ENCODE results near the gene LIMS1. TPM values are rescaled to one million over a fixed set of nuclear protein-coding genes. Genes with fewer than 3 reads are reported as not detected.
"Not testable (repeated sequence)": the region's sequence is repeated elsewhere in the genome, so short reads cannot be mapped to it uniquely, and the experiment has no call there.

Gene LIMS1
- total and polyA plus RNA-seq, 4 donors, result 48.0 to 111 (median 88.4) TPM

DNA sequence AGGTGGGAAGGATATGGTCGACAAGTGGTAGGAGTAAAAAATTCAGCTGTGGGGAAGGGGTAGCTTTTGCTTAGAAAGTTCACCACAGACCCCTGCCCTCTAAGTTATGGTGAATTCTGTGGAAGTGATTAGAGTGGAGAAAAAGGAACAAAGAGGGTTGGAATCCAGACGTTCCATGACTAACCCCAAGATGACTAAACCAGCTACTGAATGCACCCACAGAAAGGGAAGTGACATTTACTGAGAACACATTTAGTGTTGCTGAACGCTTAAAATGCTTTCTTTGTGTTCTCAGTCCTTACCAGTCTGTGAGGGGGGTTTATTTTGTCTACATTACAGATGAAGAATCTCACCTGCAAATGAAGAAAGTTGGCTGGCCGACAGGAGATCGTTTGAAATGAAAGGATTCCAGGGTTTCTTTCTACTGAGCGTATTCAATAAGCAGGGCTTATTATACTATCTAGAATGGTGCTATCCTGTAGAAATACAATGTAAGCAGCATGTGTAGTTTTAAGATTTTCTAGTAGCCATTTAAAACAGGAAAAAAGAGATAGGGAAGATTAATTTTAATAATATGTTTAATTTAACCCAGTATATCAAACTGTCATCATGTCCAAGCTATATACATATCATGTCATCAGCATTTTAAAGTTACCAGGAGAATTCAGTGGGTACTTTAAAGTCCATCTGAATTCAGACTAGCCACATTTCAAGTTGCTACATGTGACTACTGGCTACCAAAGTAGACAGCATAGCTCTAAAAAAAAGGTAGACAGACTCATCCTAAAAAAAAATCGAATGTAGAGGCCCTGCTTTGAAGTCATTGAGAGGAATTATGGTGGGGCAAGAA is 60.1 kb downstream of the LIMS1 start:
- Histone ChIP-seq H3K9me3 (ENCODE audit: control insufficient read depth, low read length) (no peaks in the 10 kb centered on the region), H3K27me3 (ENCODE audit: control insufficient read depth in 1 of 2, insufficient read depth in 2 of 2, low read length in 1 of 2) (no peaks in the 10 kb centered on the region), H3K4me1 (ENCODE audit: control insufficient read depth in 1 of 2, insufficient read depth in 2 of 2, low read length in 2 of 2) (peaks cover 2 to 11% of the 10 kb centered on the region in 2 donors), H3K27ac (ENCODE audit: low read depth in 1 of 2, low read length in 2 of 2) (peak overlapping the region; percentile 48 to 99), H3K4me3 (ENCODE audit: low read length in 2 of 2) (no peak overlapping the region), H3K36me3 (ENCODE audit: control insufficient read depth in 1 of 2, insufficient read depth in 2 of 2, low read length in 1 of 2) (no peaks in the 10 kb centered on the region)
- intact Hi-C loops (cut with DNase I), result no loop called here
- WGBS, 2 donors, result 36 to 37% methylated on average over 7 of the region's 7 CpGs
- DNase-seq, result no peak
- ATAC-seq (ENCODE audit: low FRiP score), result peak; percentile 70

DNA sequence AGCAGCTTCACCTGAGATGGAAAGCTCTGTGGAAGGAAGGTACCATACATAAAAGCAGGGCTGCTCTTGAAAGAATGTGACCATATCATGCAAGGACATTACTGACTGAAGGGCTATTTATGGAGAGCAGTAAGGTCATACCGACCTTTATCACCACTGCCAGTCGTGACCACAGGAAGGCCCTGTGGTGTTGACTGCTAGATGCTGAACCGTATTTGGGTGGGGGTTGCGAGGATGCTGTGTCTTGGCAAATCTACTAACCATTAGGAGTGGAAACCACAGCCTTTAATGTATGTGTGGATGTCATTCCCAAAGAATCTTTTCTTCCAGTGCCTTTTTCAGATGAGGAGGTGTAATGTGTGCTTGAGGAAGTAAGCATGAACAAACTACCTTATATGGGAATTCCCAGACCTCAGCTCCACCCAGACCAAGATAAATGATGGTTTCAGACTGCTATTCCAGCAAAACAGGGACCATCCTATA is 60.8 kb downstream of the LIMS1 start:
- H3K4me1 ChIP-seq (ENCODE audit: control insufficient read depth in 1 of 2, insufficient read depth in 2 of 2, low read length in 2 of 2), result peaks cover 2 to 11% of the 10 kb centered on the region in 2 donors
- no peaks in the 10 kb centered on the region for H3K27me3 ChIP-seq (ENCODE audit: control insufficient read depth in 1 of 2, insufficient read depth in 2 of 2, low read length in 1 of 2)
- H3K4me3 ChIP-seq (ENCODE audit: low read length in 2 of 2), result no peak overlapping the region

DNA sequence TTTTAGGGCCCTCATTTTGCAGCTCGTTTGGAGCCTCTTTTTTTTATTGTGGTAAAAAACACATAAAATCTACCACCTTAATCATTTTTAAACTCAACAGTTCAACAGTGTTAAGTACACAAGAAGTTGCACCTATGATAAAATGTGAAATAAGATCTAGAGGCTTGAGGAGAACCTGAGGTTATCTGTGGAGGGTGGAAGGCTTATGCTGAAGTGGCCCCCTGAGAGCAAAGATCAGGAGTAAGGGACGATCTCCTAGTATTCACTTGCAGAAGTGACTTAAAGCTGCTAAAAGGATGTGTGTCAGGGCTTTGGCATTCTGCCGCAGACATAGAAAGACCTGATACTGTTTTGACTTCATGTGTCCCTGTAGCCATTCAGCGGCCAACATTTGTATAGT is 61.5 kb downstream of the LIMS1 start:
- not testable (repeated sequence) for H3K36me3 ChIP-seq (ENCODE audit: control insufficient read depth in 1 of 2, insufficient read depth in 2 of 2, low read length in 1 of 2); ATAC-seq (ENCODE audit: low FRiP score); H3K4me3 ChIP-seq (ENCODE audit: low read length in 2 of 2); H3K9me3 ChIP-seq (ENCODE audit: control insufficient read depth, low read length); DNase-seq; H3K27ac ChIP-seq (ENCODE audit: low read depth in 1 of 2, low read length in 2 of 2); H3K27me3 ChIP-seq (ENCODE audit: control insufficient read depth in 1 of 2, insufficient read depth in 2 of 2, low read length in 1 of 2)
- peaks cover 2 to 11% of the 10 kb centered on the region in 2 donors for H3K4me1 ChIP-seq (ENCODE audit: control insufficient read depth in 1 of 2, insufficient read depth in 2 of 2, low read length in 2 of 2)
- 14 to 27% methylated on average over 3 to 4 of the region's 4 CpGs for WGBS, 2 donors
- intact Hi-C loops (cut with DNase I), result loop anchor here in 1 of 2 donors (2.0 kb wide), 1 partner anchor 41 kb away; no protein-coding TSS in a partner anchor

More for the DNA sequence above, 60.8 kb downstream of the LIMS1 start:
- ATAC-seq (ENCODE audit: low FRiP score) (no peak), DNase-seq (no peak)
- WGBS, 2 donors, result 25 to 29% methylated on average over 4 of the region's 4 CpGs
- no peaks in the 10 kb centered on the region for H3K9me3 ChIP-seq (ENCODE audit: control insufficient read depth, low read length)
- H3K27ac ChIP-seq (ENCODE audit: low read depth in 1 of 2, low read length in 2 of 2), result peak overlapping the region; percentile 20 to 99
- no peaks in the 10 kb centered on the region for H3K36me3 ChIP-seq (ENCODE audit: control insufficient read depth in 1 of 2, insufficient read depth in 2 of 2, low read length in 1 of 2)
- intact Hi-C loops (cut with DNase I), result no loop called here

DNA sequence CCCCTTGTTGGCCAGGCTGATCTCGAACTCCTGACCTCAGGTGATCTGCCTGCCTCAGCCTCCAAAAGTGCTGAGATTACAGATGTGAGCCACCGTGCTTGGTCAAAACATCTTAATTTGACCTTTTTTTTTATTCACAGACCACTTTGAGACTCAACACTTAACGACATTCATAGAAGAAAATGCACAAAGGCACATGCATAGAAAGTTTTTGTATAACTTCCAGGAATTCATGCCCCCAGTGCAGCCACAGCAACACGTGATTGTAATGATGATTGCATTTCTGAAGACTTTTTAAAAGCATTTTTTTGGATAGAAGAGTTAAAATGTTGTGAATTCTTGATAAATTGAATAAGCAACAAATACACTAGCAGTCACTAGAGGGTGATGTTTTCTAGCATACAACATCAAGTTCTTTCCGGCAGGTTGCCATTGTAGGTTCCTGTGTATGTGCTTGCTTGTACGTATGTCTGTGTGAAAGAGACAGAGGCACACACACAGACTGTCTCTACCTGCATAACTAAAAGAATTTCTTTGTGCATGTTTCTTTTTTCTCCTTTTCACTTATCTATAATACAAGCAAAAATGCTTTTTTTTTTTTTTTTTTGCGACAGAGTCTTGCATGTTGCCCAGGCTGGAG is 63.0 kb downstream of the LIMS1 start:
- not testable (repeated sequence) for H3K9me3 ChIP-seq (ENCODE audit: control insufficient read depth, low read length); H3K36me3 ChIP-seq (ENCODE audit: control insufficient read depth in 1 of 2, insufficient read depth in 2 of 2, low read length in 1 of 2); H3K27ac ChIP-seq (ENCODE audit: low read depth in 1 of 2, low read length in 2 of 2); H3K27me3 ChIP-seq (ENCODE audit: control insufficient read depth in 1 of 2, insufficient read depth in 2 of 2, low read length in 1 of 2); DNase-seq; H3K4me3 ChIP-seq (ENCODE audit: low read length in 2 of 2)
- ATAC-seq (ENCODE audit: low FRiP score), result peak; percentile 69
- intact Hi-C loops (cut with DNase I), result loop anchor here in 1 of 2 donors (2.0 kb wide), 1 partner anchor 40 kb away; no protein-coding TSS in a partner anchor
- WGBS, 2 donors, result 5 to 25% methylated on average over 6 to 7 of the region's 7 CpGs
- peaks cover 2 to 10% of the 10 kb centered on the region in 2 donors for H3K4me1 ChIP-seq (ENCODE audit: control insufficient read depth in 1 of 2, insufficient read depth in 2 of 2, low read length in 2 of 2)

DNA sequence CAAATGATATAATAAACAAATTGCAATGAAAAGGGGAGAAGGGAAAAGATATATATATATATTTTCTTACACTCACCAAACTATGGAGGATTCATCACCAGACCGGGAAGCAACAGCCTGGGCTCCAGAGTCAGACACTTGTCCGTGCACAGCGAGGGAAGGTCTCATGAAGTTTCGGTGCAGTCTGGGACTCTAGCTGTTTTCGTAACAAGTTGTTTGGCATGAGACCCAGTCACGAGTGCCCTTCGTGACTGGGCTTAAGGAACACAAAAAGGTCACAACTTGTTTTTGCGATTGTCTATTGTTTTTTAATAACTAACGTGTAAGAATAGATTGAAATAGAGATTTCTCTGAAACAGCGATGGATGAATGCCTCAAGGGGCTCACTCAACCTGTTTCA is 66.9 kb downstream of the LIMS1 start:
- not testable (repeated sequence) for H3K4me1 ChIP-seq (ENCODE audit: control insufficient read depth in 1 of 2, insufficient read depth in 2 of 2, low read length in 2 of 2); H3K36me3 ChIP-seq (ENCODE audit: control insufficient read depth in 1 of 2, insufficient read depth in 2 of 2, low read length in 1 of 2); DNase-seq; H3K9me3 ChIP-seq (ENCODE audit: control insufficient read depth, low read length); H3K27ac ChIP-seq (ENCODE audit: low read depth in 1 of 2, low read length in 2 of 2); ATAC-seq (ENCODE audit: low FRiP score); H3K27me3 ChIP-seq (ENCODE audit: control insufficient read depth in 1 of 2, insufficient read depth in 2 of 2, low read length in 1 of 2); H3K4me3 ChIP-seq (ENCODE audit: low read length in 2 of 2)
- intact Hi-C loops (cut with DNase I), result loop anchor here in 1 of 2 donors (10.0 kb wide), 1 partner anchor 134 kb away; no protein-coding TSS in a partner anchor
- WGBS, 2 donors, result 62 to 73% methylated on average over 10 of the region's 10 CpGs

DNA sequence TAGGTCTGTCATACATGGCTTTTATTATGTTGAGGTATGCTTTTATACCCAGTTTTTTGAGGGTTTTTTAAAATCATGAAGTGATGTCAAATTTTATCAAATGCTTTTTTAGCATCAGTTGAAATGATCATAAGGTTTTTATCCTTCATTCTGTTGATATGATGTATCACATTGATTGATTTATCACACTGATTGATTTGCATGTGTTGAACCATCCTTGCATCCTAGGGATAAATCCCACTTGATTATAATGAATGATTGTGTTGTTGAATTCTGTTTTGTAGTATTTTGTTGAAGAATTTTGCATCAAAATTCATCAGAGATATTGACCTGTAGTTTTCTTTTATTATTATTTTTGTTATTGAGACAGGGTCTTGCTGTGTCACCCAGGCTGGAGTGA is 68.2 kb downstream of the LIMS1 start:
- no peaks in the 10 kb centered on the region for H3K36me3 ChIP-seq (ENCODE audit: control insufficient read depth in 1 of 2, insufficient read depth in 2 of 2, low read length in 1 of 2)
- H3K4me1 ChIP-seq (ENCODE audit: control insufficient read depth in 1 of 2, insufficient read depth in 2 of 2, low read length in 2 of 2), result peaks cover 0 to 1% of the 10 kb centered on the region in 2 donors
- DNase-seq (no peak), ATAC-seq (ENCODE audit: low FRiP score) (no peak)
- no peaks in the 10 kb centered on the region for H3K9me3 ChIP-seq (ENCODE audit: control insufficient read depth, low read length)
- no peak overlapping the region for H3K27ac ChIP-seq (ENCODE audit: low read depth in 1 of 2, low read length in 2 of 2)
- intact Hi-C loops (cut with DNase I), result loop anchor here in 1 of 2 donors (10.0 kb wide), 1 partner anchor 132 kb away; no protein-coding TSS in a partner anchor
- no peak overlapping the region for H3K4me3 ChIP-seq (ENCODE audit: low read length in 2 of 2)
- H3K27me3 ChIP-seq (ENCODE audit: control insufficient read depth in 1 of 2, insufficient read depth in 2 of 2, low read length in 1 of 2), result no peaks in the 10 kb centered on the region

DNA sequence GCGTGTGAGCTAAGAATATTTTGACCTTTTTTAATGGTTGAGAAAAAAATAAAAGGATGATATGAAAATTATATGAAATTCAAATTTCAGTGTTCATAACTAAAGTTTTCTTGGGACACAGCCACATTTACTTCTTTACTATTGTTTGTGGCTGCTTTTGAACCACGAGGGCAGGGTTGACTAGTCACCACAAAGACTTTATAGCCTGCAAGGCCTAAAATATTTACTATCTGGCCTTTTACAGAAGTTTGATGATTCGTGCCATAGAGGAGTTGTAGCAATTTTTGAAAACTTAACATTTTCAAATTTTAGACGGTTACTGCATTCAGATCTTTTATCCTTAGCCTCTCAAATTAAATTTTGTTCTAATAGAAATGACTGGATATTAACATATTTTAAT is 69.9 kb downstream of the LIMS1 start:
- Histone ChIP-seq H3K36me3 (ENCODE audit: control insufficient read depth in 1 of 2, insufficient read depth in 2 of 2, low read length in 1 of 2) (no peaks in the 10 kb centered on the region), H3K27me3 (ENCODE audit: control insufficient read depth in 1 of 2, insufficient read depth in 2 of 2, low read length in 1 of 2) (no peaks in the 10 kb centered on the region), H3K4me3 (ENCODE audit: low read length in 2 of 2) (no peak overlapping the region), H3K9me3 (ENCODE audit: control insufficient read depth, low read length) (no peaks in the 10 kb centered on the region), H3K27ac (ENCODE audit: low read depth in 1 of 2, low read length in 2 of 2) (no peak overlapping the region), H3K4me1 (ENCODE audit: control insufficient read depth in 1 of 2, insufficient read depth in 2 of 2, low read length in 2 of 2) (peaks cover 0 to 1% of the 10 kb centered on the region in 2 donors)
- ATAC-seq (ENCODE audit: low FRiP score) (no peak), DNase-seq (no peak)
- intact Hi-C loops (cut with DNase I), result loop anchor here in 1 of 2 donors (10.0 kb wide), 1 partner anchor 131 kb away; no protein-coding TSS in a partner anchor
- WGBS, 2 donors, result 21 to 57% methylated on average over 4 of the region's 4 CpGs

DNA sequence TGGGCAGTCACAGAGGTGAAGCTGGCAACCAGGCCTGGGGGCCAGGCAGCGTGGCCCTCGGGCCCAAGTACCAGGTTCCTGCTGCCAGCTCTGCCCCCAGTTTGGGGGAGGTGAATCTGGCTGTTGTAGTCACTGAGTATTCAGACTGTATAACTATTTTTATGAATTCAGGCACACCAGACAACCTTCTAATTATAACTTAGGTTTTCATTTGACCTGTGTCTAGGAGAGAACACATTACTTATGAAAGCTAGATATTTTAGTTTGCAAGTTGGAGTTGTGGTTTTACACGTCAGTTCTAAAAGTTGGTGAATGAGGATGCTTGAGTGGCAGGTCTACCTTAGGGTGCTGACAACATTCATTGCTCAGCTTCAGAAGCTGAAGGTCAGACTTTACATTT is 71.7 kb downstream of the LIMS1 start:
- H3K27ac ChIP-seq (ENCODE audit: low read depth in 1 of 2, low read length in 2 of 2), result no peak overlapping the region
- H3K27me3 ChIP-seq (ENCODE audit: control insufficient read depth in 1 of 2, insufficient read depth in 2 of 2, low read length in 1 of 2), result no peaks in the 10 kb centered on the region

More for the DNA sequence above, 71.7 kb downstream of the LIMS1 start:
- Histone ChIP-seq H3K36me3 (ENCODE audit: control insufficient read depth in 1 of 2, insufficient read depth in 2 of 2, low read length in 1 of 2) (no peaks in the 10 kb centered on the region), H3K9me3 (ENCODE audit: control insufficient read depth, low read length) (no peaks in the 10 kb centered on the region), H3K4me3 (ENCODE audit: low read length in 2 of 2) (no peak overlapping the region), H3K4me1 (ENCODE audit: control insufficient read depth in 1 of 2, insufficient read depth in 2 of 2, low read length in 2 of 2) (peaks cover 0 to 1% of the 10 kb centered on the region in 2 donors)
- DNase-seq (no peak), ATAC-seq (ENCODE audit: low FRiP score) (no peak)
- WGBS, 2 donors, result 3 to 10% methylated on average over 3 of the region's 3 CpGs
- intact Hi-C loops (cut with DNase I), result loop anchor here in 1 of 2 donors (10.0 kb wide), 1 partner anchor 129 kb away; no protein-coding TSS in a partner anchor
